A549 treated with GW870086 at 1 μM for 4 hours (cell line): ENCODE results near the gene KRT17. TPM values are rescaled to one million over a fixed set of nuclear protein-coding genes. Genes with fewer than 3 reads are reported as not detected.

Experiments
- total RNA-seq: library from RNA; stranded (reverse); fragments of 200-300 nt; extraction: Qiagen RNA extraction; gene quantifications from 5 replicates; pipeline ENCODE4 v1.2.3, GENCODE V29; 2022; ENCODE audit warnings: low read depth

Gene KRT17
- 0.63 to 1.9 TPM (median 1.3 TPM) in 5 replicates for total RNA-seq

GRCh38 chr17:41624208-41625101 is at the start of gene KRT17:
Gene KRT17, minus strand, starts transcription at chr17:41624575. Its CDS starts 66 bp downstream, at chr17:41624509.

GRCh38 chr17:41612376-41613160 is 11.8 kb downstream of the KRT17 start, which contains the start of gene KRT16:
Gene KRT16, minus strand, starts transcription at chr17:41612767. Its CDS starts 79 bp downstream, at chr17:41612688.

GRCh38 chr17:41586863-41587495 is 37.4 kb downstream of the KRT17 start, which contains the start of gene KRT14:
Gene KRT14, minus strand, starts transcription at chr17:41586895. Its CDS starts 61 bp downstream, at chr17:41586834.

GRCh38 chr17:41571561-41572434 is 52.6 kb downstream of the KRT17 start, which contains the start of gene KRT9:
Gene KRT9, minus strand, starts transcription at chr17:41572059. Its CDS starts 67 bp downstream, at chr17:41571992.

Other genes starting within 250 kb of the KRT17 start
- 0.37 to 0.73 TPM (median 0.45 TPM) in 5 replicates for gene KRT34, start 242.3 kb downstream of the KRT17 start, total RNA-seq
- gene KRT31, start 227.0 kb downstream of the KRT17 start, total RNA-seq: 0.08 TPM in 1 of 5 replicates, not detected in the others
- gene KRT37, start 200.0 kb downstream of the KRT17 start, total RNA-seq: not detected in 5 replicates
- gene KRT38, start 183.6 kb downstream of the KRT17 start, total RNA-seq: not detected in 5 replicates
- 0.13 TPM in 1 of 5 replicates, not detected in the others for gene KRT32, start 157.2 kb downstream of the KRT17 start, total RNA-seq
- gene KRT35, start 143.4 kb downstream of the KRT17 start, total RNA-seq: not detected in 5 replicates
- gene KRT36, start 134.7 kb downstream of the KRT17 start, total RNA-seq: 0.07 TPM in 1 of 5 replicates, not detected in the others
- gene KRT13, start 119.0 kb downstream of the KRT17 start, total RNA-seq: 0.24 to 0.87 TPM (median 0.39 TPM) in 5 replicates
- gene KRT15, start 105.7 kb downstream of the KRT17 start, total RNA-seq: 2.7 to 4.0 TPM (median 3.2 TPM) in 5 replicates
- 42.9 to 67.6 TPM (median 53.1 TPM) in 5 replicates for gene KRT19, start 96.3 kb downstream of the KRT17 start, total RNA-seq
- not detected in 5 replicates for gene KRT9, start 52.5 kb downstream of the KRT17 start, total RNA-seq
- 0.07 to 0.13 TPM in 2 of 5 replicates, not detected in the others for gene KRT14, start 37.7 kb downstream of the KRT17 start, total RNA-seq
- 0.64 to 1.8 TPM (median 1.3 TPM) in 5 replicates for gene KRT16, start 11.8 kb downstream of the KRT17 start, total RNA-seq
- 1,141 to 1,532 TPM (median 1,312 TPM) in 5 replicates for gene EIF1, start 64.3 kb upstream of the KRT17 start, total RNA-seq
- gene GAST, start 87.8 kb upstream of the KRT17 start, total RNA-seq: 0.42 TPM in 1 of 5 replicates, not detected in the others
- gene HAP1, start 110.1 kb upstream of the KRT17 start, total RNA-seq: 1.1 to 2.3 TPM (median 1.5 TPM) in 5 replicates
- gene JUP, start 162.1 kb upstream of the KRT17 start, total RNA-seq: 91.7 to 132 TPM (median 123 TPM) in 5 replicates
- gene P3H4, start 187.4 kb upstream of the KRT17 start, total RNA-seq: 25.8 to 38.7 TPM (median 35.0 TPM) in 5 replicates
- 86.7 to 109 TPM (median 106 TPM) in 5 replicates for gene FKBP10, start 188.4 kb upstream of the KRT17 start, total RNA-seq
- 103 to 113 TPM (median 108 TPM) in 5 replicates for gene NT5C3B, start 211.7 kb upstream of the KRT17 start, total RNA-seq
- not detected in 5 replicates for gene KLHL10, start 213.2 kb upstream of the KRT17 start, total RNA-seq
- gene KLHL11, start 240.8 kb upstream of the KRT17 start, total RNA-seq: 1.7 to 3.8 TPM (median 2.9 TPM) in 5 replicates